Stimulated activated CD4-positive, alpha-beta T cell treated with anti-CD3 and anti-CD28 coated beads, Interleukin-4, amount 100 ng/mL, for 24 hours (primary cell): ENCODE results near the gene RNF145.
"Not testable (repeated sequence)": the region's sequence is repeated elsewhere in the genome, so short reads cannot be mapped to it uniquely, and the experiment has no call there.

Experiments
- DNase-seq: peaks from one replicate; pipeline ENCODE4 v3.0.0-alpha.2; 2020

The RNF145 gene

GRCh38 chr5:159155960-159156359 is 53.4 kb downstream of the RNF145 start:
- DNase-seq = no peak

GRCh38 chr5:159152876-159153275 is 56.5 kb downstream of the RNF145 start:
- no peak for DNase-seq

GRCh38 chr5:159149085-159149484 is 60.3 kb downstream of the RNF145 start:
- DNase-seq = no peak

GRCh38 chr5:159147976-159148375 is 61.4 kb downstream of the RNF145 start:
- no peak for DNase-seq

GRCh38 chr5:159146839-159147238 is 62.5 kb downstream of the RNF145 start:
- no peak for DNase-seq

GRCh38 chr5:159145160-159145559 is 64.2 kb downstream of the RNF145 start:
- DNase-seq = not testable (repeated sequence)

GRCh38 chr5:159139802-159140201 is 69.6 kb downstream of the RNF145 start:
- DNase-seq = no peak

- DNase-seq = no peak
Measured at GRCh38 chr5:159135896-159136531, 73.3 kb downstream of the RNF145 start.

- no peak for DNase-seq
Measured at GRCh38 chr5:159133041-159133741, 76.2 kb downstream of the RNF145 start.

GRCh38 chr5:159132429-159133040 is 76.8 kb downstream of the RNF145 start:
- DNase-seq = no peak

- no peak for DNase-seq
Measured at GRCh38 chr5:159131951-159132350, 77.4 kb downstream of the RNF145 start.

- DNase-seq = no peak
Measured at GRCh38 chr5:159130871-159131270, 78.5 kb downstream of the RNF145 start.

- no peak for DNase-seq
Measured at GRCh38 chr5:159128070-159128541, 81.2 kb downstream of the RNF145 start.

- no peak for DNase-seq
Measured at GRCh38 chr5:159123700-159124099, 85.7 kb downstream of the RNF145 start.

GRCh38 chr5:159123189-159123588 is 86.2 kb downstream of the RNF145 start:
- no peak for DNase-seq

- DNase-seq = no peak
Measured at GRCh38 chr5:159121061-159121460, 88.3 kb downstream of the RNF145 start.

- DNase-seq = no peak
Measured at GRCh38 chr5:159120446-159120845, 88.9 kb downstream of the RNF145 start.

- DNase-seq = not testable (repeated sequence)
Measured at GRCh38 chr5:159119842-159120241, 89.5 kb downstream of the RNF145 start.

GRCh38 chr5:159118958-159119659 is 90.2 kb downstream of the RNF145 start:
- DNase-seq = not testable (repeated sequence)

GRCh38 chr5:159113405-159113804 is 95.9 kb downstream of the RNF145 start:
- DNase-seq = no peak

- DNase-seq = no peak
Measured at GRCh38 chr5:159112436-159112835, 96.9 kb downstream of the RNF145 start.
